NOMO-1 treated with DMSO at 0.1 percent for 48 hours (cell line): Measurements from ENCODE around the gene ENO3.

Experiments
- DNase-seq: peaks from one replicate; lab custom pipeline; 2025; ENCODE audit not compliant: unreplicated experiment; lab: John Stamatoyannopoulos, UW

Gene ENO3

GRCh38 chr17:4949321-4950074, 1.4 kb upstream of the ENO3 start:
- DNase-seq: peak; percentile 62

- DNase-seq: no peak
Observed at GRCh38 chr17:4950075-4950745, 709 bp upstream of the ENO3 start.

GRCh38 chr17:4951486-4951885, 567 bp downstream of the ENO3 start:
- DNase-seq: no peak

GRCh38 chr17:4953451-4953961, 2.6 kb downstream of the ENO3 start:
- no peak for DNase-seq

- no peak for DNase-seq
Observed at GRCh38 chr17:4955091-4955490, 4.2 kb downstream of the ENO3 start.

- no peak for DNase-seq
Observed at GRCh38 chr17:4956493-4957061, 5.7 kb downstream of the ENO3 start.

GRCh38 chr17:4958102-4958501, 7.2 kb downstream of the ENO3 start:
- DNase-seq: no peak

- no peak for DNase-seq
Observed at GRCh38 chr17:4959261-4959965, 8.5 kb downstream of the ENO3 start.

GRCh38 chr17:4960279-4960922, 9.5 kb downstream of the ENO3 start:
- DNase-seq: no peak

GRCh38 chr17:4965311-4965986, 14.5 kb downstream of the ENO3 start:
- no peak for DNase-seq

GRCh38 chr17:4966844-4967538, 16.1 kb downstream of the ENO3 start:
- DNase-seq: peak; percentile 100

- peak; percentile 97 for DNase-seq
Observed at GRCh38 chr17:4967539-4968485, 16.9 kb downstream of the ENO3 start, which contains the start of gene SPAG7. SPAG7 (minus strand) TSS chr17:4967817; CDS start chr17:4967804, 13 bp downstream.

- no peak for DNase-seq
Observed at GRCh38 chr17:4968486-4969046, 17.6 kb downstream of the ENO3 start.

- DNase-seq: peak; percentile 14
Observed at GRCh38 chr17:4969047-4969550, 18.2 kb downstream of the ENO3 start.

GRCh38 chr17:4969551-4970173, 18.7 kb downstream of the ENO3 start:
- no peak for DNase-seq

- DNase-seq: no peak
Observed at GRCh38 chr17:4970273-4970672, 19.4 kb downstream of the ENO3 start.

GRCh38 chr17:4971826-4972225, 20.9 kb downstream of the ENO3 start:
- DNase-seq: no peak

- DNase-seq: no peak
Observed at GRCh38 chr17:4972322-4972721, 21.4 kb downstream of the ENO3 start.
